Gastrocnemius medialis (tissue), 4 donors: ENCODE results near the gene PPARA. TPM values are rescaled to one million over a fixed set of nuclear protein-coding genes. Genes with fewer than 3 reads are reported as not detected.

ENCODE experiments used
- ATAC-seq, 2 donors: fragments of 150-250 bp; one replicate each; pipeline ENCODE4 v1.9.1; 2016
- DNase-seq, 2 donors: peaks; one replicate each; pipeline ENCODE4 v3.0.0-alpha.2; 2019
- H3K27ac ChIP-seq, 4 donors: fragments of 200-600 bp; sonication (generic); 1 replicate in 1 of 4; 2 replicates in 3 of 4; pipeline ENCODE4 v1.5.1; 2016 to 2018; ENCODE audit warnings: mild to moderate bottlenecking in 2 of 4, moderate library complexity in 1 of 4
- H3K27me3 ChIP-seq, 3 donors: fragments of 200-600 bp; sonication (generic) in 2 of 3; 1 replicate in 1 of 3; 2 replicates in 2 of 3; pipeline versions ENCODE4 v1.5.1 to v1.6.0; 2016 to 2019; ENCODE audit warnings: mild to moderate bottlenecking in 1 of 3, moderate library complexity in 1 of 3
- H3K36me3 ChIP-seq, 2 donors: fragments of 200-600 bp; sonication (generic) in 1 of 2; one replicate each; pipeline ENCODE4 v1.5.1; 2017 to 2018
- H3K4me1 ChIP-seq, 2 donors: fragments of 200-600 bp; sonication (generic) in 1 of 2; one replicate each; pipeline ENCODE4 v1.5.1; 2016 to 2017; ENCODE audit warnings: mild to moderate bottlenecking in 2 of 2
- H3K4me3 ChIP-seq, 4 donors: fragments of 200-600 bp; sonication (generic) in 3 of 4; 1 replicate in 1 of 4; 2 replicates in 3 of 4; pipeline ENCODE4 v1.5.1; 2016 to 2019; ENCODE audit warnings: mild to moderate bottlenecking in 2 of 4
- H3K9me3 ChIP-seq, 3 donors: fragments of 200-600 bp; sonication (generic) in 2 of 3; 1 replicate in 1 of 3; 2 replicates in 2 of 3; pipeline ENCODE4 v1.5.1; 2016 to 2019
- CTCF ChIP-seq, 5 experiments: fragments of 450-650 bp in 3 of 5; fragments of 200-600 bp in 2 of 5; sonication (generic) in 2 of 5; IDR thresholded peaks in 4 of 5; conservative IDR thresholded peaks in 1 of 5; 1 replicate in 4 of 5; 2 replicates in 1 of 5; pipeline ENCODE4 v1.5.1; 2016 to 2019; ENCODE audit warnings: antibody characterized with exemption in 5 of 5, mild to moderate bottlenecking in 3 of 5, moderate library complexity in 3 of 5
- POLR2A ChIP-seq, 2 donors: fragments of 450-650 bp; IDR thresholded peaks; one replicate each; pipeline ENCODE4 v1.6.1; 2017; ENCODE audit warnings: antibody characterized with exemption in 2 of 2, mild to moderate bottlenecking in 2 of 2, moderate library complexity in 2 of 2
- in situ Hi-C, 4 donors: fragments of 200-750 bp; cut with MboI; loops; one replicate each; pipeline versions ENCODE4 v1.15.0 to v1.8.0; 2017; ENCODE audit warnings: low sequenced_read_pairs in 4 of 4
- intact Hi-C: fragments of 100-400 bp; cut with DNase I; formaldehyde crosslinking; loops from one replicate; pipeline ENCODE4 v1.15.1; 2023; ENCODE audit warnings: low total_unique reads
- total RNA-seq, 4 donors: library from RNA; depleted of rRNA; stranded (reverse); fragments of >200 nt; gene quantifications; one replicate each; pipeline versions ENCODE4 v1.1.0 to v1.2.3, GENCODE V29; 2016

The PPARA gene
- total RNA-seq, 4 donors from 2014 or later, result 29.6 to 74.8 (median 57.9) TPM

GRCh38 chr22:46150655-46151477, 540 bp downstream of the PPARA start:
- intact Hi-C loops, result loop anchor here (2.0 kb wide), 2 partner anchors 46 to 100 kb away; partner anchors contain the start of gene CDPF1
- Histone ChIP-seq H3K27me3 (no peaks in the 10 kb centered on the region), H3K4me1 (peaks cover 35 to 40% of the 10 kb centered on the region in 2 donors), H3K36me3 (no peaks in the 10 kb centered on the region), H3K9me3 (no peaks in the 10 kb centered on the region), H3K27ac (peak overlapping the region; percentile 89 to 96 (median 94)), H3K4me3 (peak overlapping the region; percentile 83 to 90 (median 86))
- no peak for TF ChIP-seq POLR2A (IDR thresholded peaks at IDR 0.05)
- TF ChIP-seq CTCF (IDR thresholded peaks at IDR 0.05 in 4 of 5, conservative IDR thresholded peaks at IDR 0.05 in 1 of 5), result no peak
- in situ Hi-C loops, result no loop called here
- DNase-seq (peak in 1 of 2 donors; percentile 28), ATAC-seq (peak; percentile 27 to 30)

- H3K4me1 ChIP-seq, result peaks cover 18 to 32% of the 10 kb centered on the region in 2 donors
- H3K36me3 ChIP-seq, result no peaks in the 10 kb centered on the region
- intact Hi-C loops, result no loop called here
- H3K9me3 ChIP-seq, result no peaks in the 10 kb centered on the region
- in situ Hi-C loops, result no loop called here
- H3K27ac ChIP-seq, result no peak overlapping the region
- no peaks in the 10 kb centered on the region for H3K27me3 ChIP-seq
- no peak for TF ChIP-seq CTCF (IDR thresholded peaks at IDR 0.05 in 4 of 5, conservative IDR thresholded peaks at IDR 0.05 in 1 of 5)
- no peak for TF ChIP-seq POLR2A (IDR thresholded peaks at IDR 0.05)
- DNase-seq (no peak), ATAC-seq (no peak)
- H3K4me3 ChIP-seq, result no peak overlapping the region
These were observed 3.6 kb downstream of the PPARA start for GRCh38 chr22:46153930-46154329.

GRCh38 chr22:46156031-46156430, 5.7 kb downstream of the PPARA start:
- no peak for ATAC-seq
- H3K4me1 ChIP-seq, result peaks cover 21 to 30% of the 10 kb centered on the region in 2 donors
- no peak for DNase-seq
- TF ChIP-seq CTCF (IDR thresholded peaks at IDR 0.05 in 4 of 5, conservative IDR thresholded peaks at IDR 0.05 in 1 of 5) (no peak), POLR2A (IDR thresholded peaks at IDR 0.05) (no peak)
- no peak overlapping the region for H3K27ac ChIP-seq
- H3K4me3 ChIP-seq, result no peak overlapping the region
- H3K27me3 ChIP-seq, result no peaks in the 10 kb centered on the region
- intact Hi-C loops, result no loop called here
- H3K9me3 ChIP-seq, result no peaks in the 10 kb centered on the region
- no peaks in the 10 kb centered on the region for H3K36me3 ChIP-seq
- in situ Hi-C loops, result no loop called here

- no peak for TF ChIP-seq POLR2A (IDR thresholded peaks at IDR 0.05)
- H3K27me3 ChIP-seq, result no peaks in the 10 kb centered on the region
- no peak overlapping the region for H3K27ac ChIP-seq
- in situ Hi-C loops (no loop called here), intact Hi-C loops (no loop called here)
- H3K4me3 ChIP-seq, result no peak overlapping the region
- peaks cover 14 to 15% of the 10 kb centered on the region in 2 donors for H3K4me1 ChIP-seq
- H3K36me3 ChIP-seq, result no peaks in the 10 kb centered on the region
- ATAC-seq (peak in 1 of 2 donors; percentile 45), DNase-seq (no peak)
- no peaks in the 10 kb centered on the region for H3K9me3 ChIP-seq
These were observed 8.0 kb downstream of the PPARA start for GRCh38 chr22:46158283-46158682.

GRCh38 chr22:46159212-46159611, 8.9 kb downstream of the PPARA start:
- no peaks in the 10 kb centered on the region for H3K27me3 ChIP-seq
- DNase-seq, result no peak
- no peaks in the 10 kb centered on the region for H3K9me3 ChIP-seq
- peaks cover 14 to 15% of the 10 kb centered on the region in 2 donors for H3K4me1 ChIP-seq
- no peak overlapping the region for H3K4me3 ChIP-seq
- TF ChIP-seq CTCF (IDR thresholded peaks at IDR 0.05 in 4 of 5, conservative IDR thresholded peaks at IDR 0.05 in 1 of 5) (no peak), POLR2A (IDR thresholded peaks at IDR 0.05) (no peak)
- no peaks in the 10 kb centered on the region for H3K36me3 ChIP-seq
- ATAC-seq, result no peak
- H3K27ac ChIP-seq, result no peak overlapping the region
- intact Hi-C loops (no loop called here), in situ Hi-C loops (no loop called here)
